ENCODE data around the gene ELOVL3. TPM values are rescaled to one million over a fixed set of nuclear protein-coding genes. Genes with fewer than 3 reads are reported as not detected.
"Not testable (repeated sequence)": the region's sequence is repeated elsewhere in the genome, so short reads cannot be mapped to it uniquely, and the experiment has no call there.

The ELOVL3 gene
- total RNA-seq, 4 donors from 2014 or later, result 0.19 TPM; not detected in 3

- Histone ChIP-seq H3K9me3 (no peaks in the 10 kb centered on the region), H3K4me1 (peaks cover 41 to 80% (median 59%) of the 10 kb centered on the region in 4 donors), H3K4me3 (peak overlapping the region; percentile 64 to 96 (median 84)), H3K27me3 (peaks cover 0 to 4% (median 0%) of the 10 kb centered on the region in 4 donors), H3K36me3 (no peaks in the 10 kb centered on the region), H3K27ac (replicated peaks in 1 of 4) (peak overlapping the region; percentile 86 to 91 (median 88))
- TF ChIP-seq POLR2AphosphoS5 (IDR thresholded peaks at IDR 0.05) (no peak), CTCF (IDR thresholded peaks at IDR 0.05) (no peak), POLR2A (IDR thresholded peaks at IDR 0.05; ENCODE audit: low read depth) (no peak), EP300 (IDR thresholded peaks at IDR 0.05) (no peak)
- DNase-seq (ENCODE audit: extremely low spot score), result no peak
- 0% methylated on average over 4 of the region's 4 CpGs for WGBS
- intact Hi-C loops (cut with DNase I), result no loop called here
Measured at GRCh38 chr10:102245932-102246251, 19.8 kb downstream of the ELOVL3 start.

- WGBS, result 20% methylated on average over 3 of the region's 3 CpGs
- intact Hi-C loops (cut with DNase I), result no loop called here
- peaks cover 38 to 76% (median 56%) of the 10 kb centered on the region in 4 donors for H3K4me1 ChIP-seq
- TF ChIP-seq POLR2A (IDR thresholded peaks at IDR 0.05; ENCODE audit: low read depth), result no peak
- TF ChIP-seq POLR2AphosphoS5 (IDR thresholded peaks at IDR 0.05), result no peak
- no peak for TF ChIP-seq CTCF (IDR thresholded peaks at IDR 0.05)
- TF ChIP-seq EP300 (IDR thresholded peaks at IDR 0.05), result no peak
- H3K27me3 ChIP-seq, result peaks cover 0 to under 1% (median 0%) of the 10 kb centered on the region in 4 donors
- DNase-seq (ENCODE audit: extremely low spot score), result no peak
- H3K27ac ChIP-seq (replicated peaks in 1 of 4), result peak overlapping the region; percentile 86 to 91 (median 88)
- peak overlapping the region; percentile 64 to 96 (median 84) for H3K4me3 ChIP-seq
- H3K9me3 ChIP-seq, result no peaks in the 10 kb centered on the region
- H3K36me3 ChIP-seq, result no peaks in the 10 kb centered on the region
Measured at GRCh38 chr10:102246261-102246660, 20.2 kb downstream of the ELOVL3 start.

- no peak overlapping the region for H3K4me3 ChIP-seq
- no peak overlapping the region for H3K27ac ChIP-seq (replicated peaks in 1 of 4)
- intact Hi-C loops (cut with DNase I), result no loop called here
- TF ChIP-seq CTCF (IDR thresholded peaks at IDR 0.05), result no peak
- TF ChIP-seq POLR2AphosphoS5 (IDR thresholded peaks at IDR 0.05), result no peak
- no peak for TF ChIP-seq EP300 (IDR thresholded peaks at IDR 0.05)
- TF ChIP-seq POLR2A (IDR thresholded peaks at IDR 0.05; ENCODE audit: low read depth), result no peak
- H3K27me3 ChIP-seq, result no peaks in the 10 kb centered on the region
- H3K9me3 ChIP-seq, result no peaks in the 10 kb centered on the region
- no peak for DNase-seq (ENCODE audit: extremely low spot score)
- H3K4me1 ChIP-seq, result peaks cover 32 to 63% (median 43%) of the 10 kb centered on the region in 4 donors
- H3K36me3 ChIP-seq, result no peaks in the 10 kb centered on the region
Measured at GRCh38 chr10:102247734-102248133, 21.6 kb downstream of the ELOVL3 start.

GRCh38 chr10:102252508-102252907 is 26.4 kb downstream of the ELOVL3 start:
- 93% methylated on average over 3 of the region's 3 CpGs for WGBS
- peaks cover 13 to 37% (median 24%) of the 10 kb centered on the region in 4 donors for H3K4me1 ChIP-seq
- H3K36me3 ChIP-seq; DNase-seq (ENCODE audit: extremely low spot score); H3K27ac ChIP-seq (replicated peaks in 1 of 4); H3K4me3 ChIP-seq; H3K27me3 ChIP-seq; H3K9me3 ChIP-seq; intact Hi-C loops (cut with DNase I): not testable (repeated sequence)

GRCh38 chr10:102254426-102254825 is 28.3 kb downstream of the ELOVL3 start:
- no peak overlapping the region for H3K4me3 ChIP-seq
- intact Hi-C loops (cut with DNase I), result no loop called here
- peaks cover 0 to 17% (median 6%) of the 10 kb centered on the region in 4 donors for H3K4me1 ChIP-seq
- TF ChIP-seq POLR2AphosphoS5 (IDR thresholded peaks at IDR 0.05) (no peak), CTCF (IDR thresholded peaks at IDR 0.05) (no peak), EP300 (IDR thresholded peaks at IDR 0.05) (no peak), POLR2A (IDR thresholded peaks at IDR 0.05; ENCODE audit: low read depth) (no peak)
- no peak for DNase-seq (ENCODE audit: extremely low spot score)
- WGBS, result 85% methylated on average over 1 of the region's 1 CpG
- H3K27ac ChIP-seq (replicated peaks in 1 of 4), result no peak overlapping the region
- peaks cover 0 to 14% (median 6%) of the 10 kb centered on the region in 4 donors for H3K36me3 ChIP-seq
- no peaks in the 10 kb centered on the region for H3K9me3 ChIP-seq
- no peaks in the 10 kb centered on the region for H3K27me3 ChIP-seq

All from esophagus muscularis mucosa (tissue), 4 donors.